T1000 (cell line): ENCODE results near the gene SLC2A9.

ENCODE experiments used
- DNase-seq: peaks from one replicate; lab custom pipeline; 2025; ENCODE audit warnings: mixed read lengths; lab: John Stamatoyannopoulos, UW

The SLC2A9 gene

GRCh38 chr4:10045481-10045880 lies 24.2 kb upstream of the SLC2A9 start:
- no peak for DNase-seq

GRCh38 chr4:10041036-10041435 lies 19.7 kb upstream of the SLC2A9 start:
- DNase-seq = no peak

GRCh38 chr4:10040049-10040892 lies 19.0 kb upstream of the SLC2A9 start:
- DNase-seq = no peak

DNA sequence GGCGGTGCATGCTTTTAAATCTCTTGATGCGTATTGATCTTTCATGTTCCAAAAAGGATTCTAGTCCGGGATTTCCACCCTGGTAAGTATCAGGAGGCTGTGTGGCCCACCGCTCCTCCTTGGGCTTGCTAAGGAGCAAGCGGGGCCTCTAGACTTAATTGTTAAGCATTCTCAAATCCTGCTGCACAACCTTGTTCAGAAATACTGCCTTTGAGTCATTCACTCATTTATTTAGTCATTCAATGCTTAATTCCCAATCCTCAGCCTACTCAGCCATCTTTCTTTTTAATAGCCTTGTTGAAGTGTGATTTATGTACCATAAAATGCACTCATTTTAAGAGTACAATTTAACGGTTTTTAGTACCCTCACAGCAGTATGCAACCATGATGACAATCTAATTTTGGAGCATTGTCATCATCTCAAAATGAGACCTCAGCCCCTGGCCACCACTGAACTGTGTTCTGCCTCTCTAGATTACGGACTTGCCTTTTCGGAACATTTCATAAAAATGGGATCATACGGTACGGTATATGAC lies 15.6 kb upstream of the SLC2A9 start:
- no peak for DNase-seq

- DNase-seq = no peak
Observed at GRCh38 chr4:10035130-10035529, 13.8 kb upstream of the SLC2A9 start.

GRCh38 chr4:10034612-10035104 lies 13.4 kb upstream of the SLC2A9 start:
- DNase-seq = no peak

GRCh38 chr4:10034136-10034535 lies 12.8 kb upstream of the SLC2A9 start:
- no peak for DNase-seq

GRCh38 chr4:10033191-10033881 lies 12.0 kb upstream of the SLC2A9 start:
- no peak for DNase-seq

DNA sequence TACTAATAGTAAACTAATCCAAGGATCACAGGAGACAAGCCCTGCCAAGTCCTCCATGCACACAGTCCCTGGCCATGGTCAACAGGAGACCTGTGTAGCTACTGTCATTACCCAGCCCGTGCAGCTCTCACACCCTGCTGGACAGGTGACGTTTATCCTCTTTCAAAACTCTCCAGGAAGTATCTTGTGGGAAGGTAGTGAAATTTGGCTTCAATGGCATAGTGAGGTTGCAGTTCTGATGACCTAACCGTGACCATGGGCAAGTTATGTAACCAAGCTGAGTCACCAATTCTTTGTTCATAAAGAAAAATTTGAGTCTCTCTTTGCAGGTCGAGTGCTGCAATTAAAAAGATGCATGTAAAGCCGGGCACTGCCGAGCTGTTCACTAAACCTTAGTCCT lies 11.3 kb upstream of the SLC2A9 start:
- DNase-seq = no peak

GRCh38 chr4:10031668-10032590 lies 10.6 kb upstream of the SLC2A9 start:
- DNase-seq = no peak

DNA sequence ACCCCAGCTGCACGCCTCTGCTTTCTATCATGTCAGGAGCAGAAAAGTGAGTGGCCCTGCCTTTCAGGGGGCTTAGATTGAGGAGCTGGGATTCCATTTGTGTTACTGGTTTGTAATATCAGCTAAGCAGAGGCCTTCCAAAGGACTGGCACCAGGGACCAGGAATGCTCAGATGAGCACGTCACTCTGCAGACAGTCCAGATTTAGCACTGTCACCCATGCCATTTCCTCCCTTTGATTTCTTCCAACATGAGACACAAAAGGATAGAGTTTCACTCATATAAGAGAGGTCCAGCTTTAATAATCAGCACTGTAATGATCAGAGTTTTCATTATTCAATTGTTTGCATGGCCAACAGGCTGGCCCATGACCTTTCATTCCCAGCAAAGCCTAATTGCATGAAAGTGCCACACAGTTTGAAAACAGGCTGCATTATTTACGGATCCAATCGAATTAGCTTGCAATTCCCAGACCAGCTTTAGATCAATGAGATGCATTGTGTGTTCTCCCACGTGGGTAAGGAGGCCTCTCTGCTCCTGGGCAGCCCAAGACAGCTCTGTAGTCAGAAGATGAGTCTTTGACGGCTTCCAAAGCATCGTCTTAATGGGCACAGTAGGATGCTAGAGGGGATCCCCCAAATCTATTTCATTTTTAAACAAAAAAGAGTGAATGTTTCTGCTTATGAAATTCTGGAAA lies 9.8 kb upstream of the SLC2A9 start:
- DNase-seq = no peak

- DNase-seq = no peak
Observed at GRCh38 chr4:10029403-10029802, 8.1 kb upstream of the SLC2A9 start.

DNA sequence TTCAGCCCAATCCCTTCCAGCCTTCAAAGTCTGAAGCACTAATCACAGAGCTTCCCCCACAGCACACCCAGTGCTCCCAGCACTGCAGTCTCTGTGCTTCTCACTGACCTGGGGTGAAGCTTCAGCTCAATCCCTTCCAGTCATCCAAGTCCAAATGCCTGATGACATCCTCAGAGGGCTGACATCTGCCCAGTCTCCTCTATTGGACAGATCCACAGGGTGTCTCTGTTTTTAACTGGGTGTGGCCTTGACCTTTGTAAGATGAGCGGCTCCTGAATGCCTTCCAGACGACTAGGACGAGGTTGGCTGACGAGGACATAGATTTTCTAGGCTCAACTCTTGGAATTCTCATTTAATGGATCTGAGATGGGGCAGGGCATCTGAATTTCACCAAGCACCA lies 7.6 kb upstream of the SLC2A9 start:
- DNase-seq = no peak

DNA sequence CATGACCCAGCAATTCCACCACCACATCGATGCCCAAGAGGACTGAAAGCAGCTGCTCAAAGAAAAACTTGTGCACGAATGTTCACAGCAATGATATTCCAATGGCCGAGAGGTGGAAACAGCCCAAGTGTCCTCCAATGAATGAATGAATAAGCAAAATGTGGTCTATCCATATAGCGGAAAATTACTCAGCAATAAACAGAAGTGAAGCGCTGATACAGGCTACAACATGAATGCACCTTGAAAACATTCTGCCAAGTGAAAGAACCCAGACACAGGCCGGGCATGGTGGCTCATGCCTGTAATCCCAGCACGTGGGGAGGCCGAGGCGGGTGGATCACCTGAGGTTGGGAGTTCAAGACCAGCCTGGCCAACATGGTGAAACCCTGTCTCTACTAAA lies 5.2 kb upstream of the SLC2A9 start:
- no peak for DNase-seq

- DNase-seq = no peak
Observed at GRCh38 chr4:10025230-10025806, 4.0 kb upstream of the SLC2A9 start.

GRCh38 chr4:10024303-10024702 lies 3.0 kb upstream of the SLC2A9 start:
- no peak for DNase-seq

DNA sequence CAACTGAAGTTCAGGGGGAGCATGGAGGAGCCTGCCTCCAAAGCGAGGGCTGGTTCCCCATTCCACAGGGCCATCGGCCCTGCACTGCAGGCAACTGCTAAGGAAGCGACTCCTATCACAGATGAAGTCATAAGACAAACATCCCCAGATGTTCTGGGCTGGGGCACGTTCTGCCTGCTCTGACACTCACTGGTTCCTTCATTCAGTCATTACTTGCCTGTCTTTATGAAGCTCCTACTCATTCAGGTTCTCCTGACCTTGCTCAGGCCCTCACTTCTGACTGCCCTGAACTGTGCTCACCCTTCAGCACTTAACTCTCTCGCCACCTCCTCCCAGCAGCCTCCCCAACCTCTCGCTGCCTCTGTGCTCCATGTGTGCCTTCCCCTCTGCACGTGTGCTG lies 2.5 kb upstream of the SLC2A9 start:
- no peak for DNase-seq

- no peak for DNase-seq
Observed at GRCh38 chr4:10023050-10023419, 1.7 kb upstream of the SLC2A9 start.

GRCh38 chr4:10022346-10023049 lies 1.2 kb upstream of the SLC2A9 start:
- no peak for DNase-seq

GRCh38 chr4:10021653-10022023 lies 341 bp upstream of the SLC2A9 start:
- no peak for DNase-seq
